HG03571 (cell line): ENCODE data around the gene STK31.
"Not testable (repeated sequence)": the region's sequence is repeated elsewhere in the genome, so short reads cannot be mapped to it uniquely, and the experiment has no call there.

ENCODE experiments used
- ATAC-seq: cut with Tn5 transposase; IDR thresholded peaks from one replicate; pipeline ENCODE4 v1.9.1; 2021; ENCODE audit not compliant: unreplicated experiment

Gene STK31

DNA sequence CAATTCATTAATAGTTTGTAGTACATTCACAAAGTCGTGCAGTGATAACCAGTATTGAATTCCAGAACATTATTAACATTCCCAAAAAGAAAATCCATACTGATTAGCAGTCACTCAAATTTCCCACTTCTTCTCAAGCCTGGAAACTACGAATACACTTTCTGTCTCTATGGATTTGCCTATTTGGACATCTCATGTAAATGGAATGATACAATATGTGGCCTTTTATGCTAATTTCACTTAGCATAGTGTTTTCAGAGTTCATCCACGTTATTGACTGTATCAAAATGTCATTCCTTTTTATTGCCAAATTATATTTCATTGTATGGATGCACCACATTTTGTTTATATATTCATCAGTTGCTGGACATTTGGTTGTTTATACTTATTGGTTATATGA, 78.8 kb downstream of the STK31 start:
- ATAC-seq: no peak

DNA sequence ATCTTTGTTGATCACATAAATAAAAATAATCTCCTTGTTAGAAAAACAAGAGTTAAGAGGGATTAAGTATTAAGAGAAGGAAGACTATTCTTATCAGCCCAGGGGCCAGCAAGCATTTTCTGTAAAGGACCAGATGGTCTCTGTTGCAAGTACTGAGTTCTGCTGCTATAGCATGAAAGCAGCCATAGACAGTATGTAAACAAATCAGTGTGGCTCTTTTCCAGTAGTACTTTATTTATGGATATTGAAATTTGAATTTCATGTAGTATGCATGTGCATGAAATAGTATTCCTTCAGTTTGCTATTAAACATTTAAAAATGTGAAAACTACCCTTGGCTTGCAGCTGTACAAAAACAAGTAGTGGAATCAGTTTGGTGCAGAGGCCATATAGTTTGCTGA, 81.7 kb downstream of the STK31 start:
- ATAC-seq: no peak

GRCh38 chr7:23802720-23803397, 92.8 kb downstream of the STK31 start:
- no peak for ATAC-seq

DNA sequence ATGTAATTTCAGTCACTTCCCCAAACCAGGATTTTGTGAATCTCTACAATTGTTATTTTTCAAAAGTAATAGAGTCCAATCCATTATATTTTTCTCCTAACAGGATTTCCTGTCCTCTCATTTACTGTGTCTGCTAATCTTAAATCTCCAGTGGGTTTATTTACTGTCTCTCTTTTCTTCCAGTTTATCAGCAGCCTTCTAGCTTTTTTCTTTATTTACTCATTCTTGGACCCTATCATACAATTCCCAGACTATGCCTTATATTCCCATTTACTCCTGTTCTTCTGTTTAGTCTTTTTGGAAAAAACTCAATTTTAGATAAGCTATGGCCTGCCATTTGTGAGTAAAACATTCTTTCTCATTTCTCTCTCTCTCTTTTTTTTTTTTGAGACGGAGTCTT, 94.7 kb downstream of the STK31 start:
- no peak for ATAC-seq

DNA sequence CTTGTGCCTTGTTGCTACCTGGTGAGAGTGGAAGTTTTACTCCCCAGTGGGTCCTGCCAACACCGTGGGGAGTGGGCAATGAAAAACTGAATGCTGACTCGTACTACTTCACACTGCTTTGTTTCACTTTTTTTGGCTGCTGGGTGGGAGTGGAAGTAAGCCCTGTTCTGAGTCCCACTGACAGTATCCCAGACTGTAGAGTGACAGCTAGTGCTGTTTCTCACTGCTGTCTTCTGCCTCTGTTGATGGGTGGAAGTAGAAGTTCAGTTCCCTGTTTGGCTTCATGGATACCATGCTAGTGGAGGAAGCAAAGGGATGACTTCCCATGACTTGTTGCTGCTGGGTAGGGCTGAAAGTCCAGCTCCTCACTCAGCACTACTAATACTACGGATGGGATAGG, 98.4 kb downstream of the STK31 start:
- ATAC-seq: no peak

DNA sequence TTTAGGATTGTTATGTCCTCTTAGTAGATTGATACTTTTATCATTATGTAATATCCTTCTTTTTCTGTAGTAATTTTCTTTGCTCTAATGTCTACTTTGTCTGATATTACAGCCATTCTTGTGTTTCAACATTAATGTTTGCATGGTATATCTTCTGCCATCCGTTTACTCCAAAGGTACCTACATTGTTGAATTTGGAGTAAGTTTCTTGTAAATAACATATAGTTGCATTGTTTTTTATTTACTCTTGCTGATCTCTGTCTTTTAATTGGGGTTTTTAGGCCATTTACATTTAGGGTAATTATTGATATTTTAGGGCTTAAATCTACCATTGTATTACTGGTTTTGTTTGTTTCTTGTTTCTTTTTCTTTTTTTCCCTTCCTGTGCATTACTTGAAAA, 100.1 kb downstream of the STK31 start:
- no peak for ATAC-seq

DNA sequence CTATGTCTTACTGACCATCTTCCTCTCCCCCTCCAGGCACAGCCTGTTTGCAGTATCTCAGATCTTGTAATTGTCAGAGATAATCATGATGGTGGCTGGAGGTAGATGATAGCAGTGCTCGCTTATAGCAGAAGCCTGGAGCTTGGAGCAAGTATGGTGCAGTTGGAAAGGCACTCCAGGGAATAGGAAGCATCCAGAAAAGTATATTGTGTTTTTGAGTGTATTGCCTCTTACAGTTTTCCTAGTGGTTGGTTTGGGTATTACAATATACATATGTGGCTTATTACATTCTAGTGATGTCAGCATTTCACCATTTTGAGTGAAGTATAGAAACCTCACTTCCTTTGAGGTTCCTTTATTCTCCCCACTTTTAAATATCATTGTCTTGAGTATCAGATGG, 101.5 kb downstream of the STK31 start:
- no peak for ATAC-seq

DNA sequence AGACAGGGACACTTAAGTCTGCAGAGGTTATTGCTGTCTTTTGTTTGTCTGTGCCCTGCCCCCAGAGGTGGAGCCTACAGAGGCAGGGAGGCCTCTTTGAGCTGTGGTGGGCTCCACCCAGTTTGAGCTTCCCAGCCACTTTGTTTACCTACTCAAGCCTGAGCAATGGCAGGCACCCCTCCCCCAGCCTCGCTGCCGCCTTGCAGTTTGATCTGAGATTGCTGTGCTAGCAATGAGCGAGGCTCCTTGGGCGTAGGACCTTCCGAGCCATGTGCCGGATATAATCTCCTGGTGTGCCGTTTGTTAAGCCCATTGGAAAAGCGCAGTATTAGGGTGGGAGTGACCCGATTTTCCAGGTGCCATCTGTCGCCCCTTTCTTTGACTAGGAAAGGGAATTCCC, 118.1 kb downstream of the STK31 start:
- not testable (repeated sequence) for ATAC-seq

DNA sequence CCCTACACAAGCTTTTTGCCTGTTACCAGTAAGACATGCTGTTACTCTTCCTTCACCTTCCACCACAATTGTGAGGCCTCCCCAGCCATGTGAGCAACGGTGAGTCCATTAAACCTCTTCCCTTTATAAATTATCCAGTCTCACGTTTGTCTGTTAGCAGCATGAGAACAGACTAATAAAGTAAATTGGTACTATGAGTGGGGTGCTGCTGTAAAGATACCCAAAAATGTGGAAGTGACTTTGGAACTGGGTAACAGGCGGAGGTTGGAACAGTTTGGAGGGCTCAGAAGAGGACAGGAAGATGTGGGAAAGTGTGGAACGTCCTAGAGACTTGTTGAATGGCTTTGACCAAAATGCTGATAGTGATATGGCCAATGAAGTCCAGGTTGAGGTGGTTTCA, 122.7 kb downstream of the STK31 start:
- not testable (repeated sequence) for ATAC-seq

- ATAC-seq: no peak
Observed at GRCh38 chr7:23833405-23833804, 123.4 kb downstream of the STK31 start.

DNA sequence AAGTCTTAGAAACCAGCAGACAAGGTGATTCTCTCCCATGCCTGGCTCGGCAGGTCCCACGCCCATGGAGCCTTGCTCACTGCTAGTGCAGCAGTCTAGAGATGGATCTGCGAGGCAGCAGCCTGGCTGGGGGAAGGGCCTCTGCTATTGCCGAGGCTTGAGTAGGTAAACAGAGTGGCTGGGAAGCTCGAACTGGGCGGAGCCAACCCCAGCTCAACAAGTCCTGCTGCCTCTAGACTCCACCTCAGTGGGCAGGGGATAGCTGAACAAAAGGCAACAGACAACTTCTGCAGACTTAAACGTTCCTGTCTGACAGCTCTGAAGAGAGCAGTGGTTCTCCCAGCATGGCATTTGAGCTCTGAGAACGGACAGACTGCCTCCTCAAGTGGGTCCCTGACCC, 134.8 kb downstream of the STK31 start:
- ATAC-seq: not testable (repeated sequence)

DNA sequence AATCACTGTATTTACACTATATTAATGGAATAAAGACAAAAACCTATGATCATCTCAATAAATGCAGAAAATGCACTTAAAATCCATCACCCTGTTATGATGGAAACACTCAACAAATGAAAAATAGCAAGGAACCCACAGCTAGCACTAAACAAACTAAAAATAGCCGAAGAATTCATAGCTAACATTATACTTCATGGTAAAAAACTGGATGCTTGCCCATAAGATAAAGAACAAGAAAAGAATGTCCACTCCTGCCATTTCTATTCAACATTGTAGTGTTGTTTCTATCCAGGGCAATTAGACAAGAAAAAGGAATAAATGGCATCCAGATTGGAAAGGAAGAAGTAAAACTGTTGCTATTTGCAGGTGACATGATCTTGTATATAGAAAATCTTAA, 142.1 kb downstream of the STK31 start:
- no peak for ATAC-seq

GRCh38 chr7:23852988-23853387, 143.0 kb downstream of the STK31 start:
- ATAC-seq: no peak

GRCh38 chr7:23863209-23863787, 153.3 kb downstream of the STK31 start:
- no peak for ATAC-seq

DNA sequence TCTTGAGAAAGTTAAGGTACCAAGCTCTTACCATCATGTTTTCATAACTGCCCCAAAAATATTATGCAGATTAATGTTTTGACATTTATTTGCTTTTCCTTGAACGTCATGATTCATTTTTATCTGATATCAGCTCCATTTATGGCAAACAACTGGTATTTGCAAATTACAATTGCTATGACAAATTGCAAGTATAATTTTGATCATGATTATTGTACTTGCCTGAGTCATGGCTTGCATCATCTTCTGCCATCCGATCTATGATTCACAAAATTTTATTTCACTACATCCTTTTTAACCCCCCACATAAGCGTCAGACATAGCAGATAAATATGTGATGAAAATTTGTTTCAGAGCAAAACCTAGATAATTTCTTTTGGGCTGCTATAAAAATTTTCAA, 155.0 kb downstream of the STK31 start:
- ATAC-seq: no peak

GRCh38 chr7:23873306-23873705, 163.3 kb downstream of the STK31 start:
- no peak for ATAC-seq

DNA sequence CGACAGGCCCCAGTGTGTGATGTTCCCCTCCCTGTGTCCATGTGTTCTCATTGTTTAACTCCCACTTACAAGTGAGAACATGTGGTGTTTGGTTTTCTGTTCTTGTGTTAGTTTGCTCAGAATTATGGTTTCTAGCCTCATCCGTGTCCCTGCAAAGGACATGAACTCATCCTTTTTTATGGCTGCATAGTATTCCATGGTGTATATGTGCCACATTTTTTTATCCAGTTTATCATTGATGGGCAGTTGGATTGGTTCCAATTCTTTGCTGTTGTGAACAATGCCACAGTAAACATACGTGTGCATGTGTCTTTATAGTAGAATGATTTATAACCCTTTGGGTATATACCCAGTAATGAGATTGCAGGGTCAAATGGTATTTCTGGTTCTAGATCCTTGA, 166.5 kb downstream of the STK31 start:
- not testable (repeated sequence) for ATAC-seq
